HepG2 (cell line): ENCODE results near the gene SLC26A4. TPM values are rescaled to one million over a fixed set of nuclear protein-coding genes. Genes with fewer than 3 reads are reported as not detected.

Experiments used
- ATAC-seq: fragments of 200-7000 bp; cut with Tn5 transposase; 3 replicates; pipeline ENCODE4 v1.9.1; 2020; ENCODE audit warnings: mild to moderate bottlenecking, moderate library complexity
- BruUV-seq: library from RNA; stranded (reverse); fragments of 400-500 nt; replicated peaks from 2 replicates; lab custom pipeline; 2021; lab: Mats Ljungman, UMichigan
- CTCF ChIA-PET: fragments of 300-600 bp; formaldehyde crosslinking; extraction: SDS; loops from one replicate; lab custom pipeline; 2021; ENCODE audit warnings: low total read pairs, inconsistent platforms, low intra/inter-chr PET ratio; lab: Yijun Ruan, JAX
- POLR2A ChIA-PET: fragments of 350-600 bp; sonication (Branson Sonifier 250); formaldehyde crosslinking; loops from one replicate; lab custom pipeline; 2020; ENCODE audit warnings: antibody characterized with exemption, inconsistent platforms; lab: Yijun Ruan, JAX
- DNase-seq: peaks from one replicate; pipeline ENCODE4 v3.0.0-alpha.2; 2015; ENCODE audit warnings: low spot score
- FAIRE-seq: peaks from 3 replicates; lab custom pipeline; 2011; peaks lifted over from hg19 to GRCh38; lab: Jason Lieb, UNC
- H2AFZ ChIP-seq: one replicate; pipeline ENCODE4 v1.6.1; 2011; ENCODE audit warnings: low read length, inconsistent platforms
- H3K27ac ChIP-seq: fragments of 300-600 bp; 3 replicates; pipeline ENCODE4 v1.8.0; 2011; ENCODE audit warnings: mixed run types, mild to moderate bottlenecking, mixed read lengths, low read length, inconsistent platforms; ENCODE audit not compliant: insufficient read depth; ENCODE audit errors: extremely low read length
- H3K27me3 ChIP-seq, 2 experiments: fragments of 200-600 bp in 1 of 2; 2 replicates in 1 of 2; 3 replicates in 1 of 2; pipeline versions ENCODE4 v1.6.0 to v1.8.0; 2011; ENCODE audit warnings: low read length in 2 of 2, mild to moderate bottlenecking in 2 of 2, moderate library complexity in 2 of 2, inconsistent platforms in 1 of 2; ENCODE audit not compliant: insufficient read depth in 2 of 2, control insufficient read depth in 1 of 2
- H3K36me3 ChIP-seq, 2 experiments: fragments of 200-600 bp in 1 of 2; replicated peaks in 1 of 2; 2 replicates in 1 of 2; 3 replicates in 1 of 2; pipeline versions ENCODE4 v1.5.1 to v1.8.0; 2011; ENCODE audit warnings: low read length in 2 of 2, inconsistent platforms in 1 of 2; ENCODE audit not compliant: insufficient read depth in 2 of 2, control insufficient read depth in 1 of 2
- H3K4me1 ChIP-seq: 2 replicates; pipeline ENCODE4 v1.5.1; 2012; ENCODE audit warnings: low read length, inconsistent platforms; ENCODE audit not compliant: insufficient read depth
- H3K4me2 ChIP-seq: 2 replicates; pipeline ENCODE4 v1.6.0; 2011; ENCODE audit warnings: low read depth, low read length, inconsistent platforms
- H3K4me3 ChIP-seq, 3 experiments: fragments of 200-600 bp in 1 of 3; sonication (generic), shearing (Covaris generic) in 1 of 3; replicated peaks in 1 of 3; 2 replicates each; pipeline ENCODE4 v1.5.1; 2011 to 2016; ENCODE audit warnings: low read length in 3 of 3, inconsistent platforms in 2 of 3, low read depth in 2 of 3, mild to moderate bottlenecking in 2 of 3, control low read depth in 1 of 3, mixed read lengths in 1 of 3; ENCODE audit not compliant: insufficient read depth in 1 of 3
- H3K79me2 ChIP-seq: one replicate; pipeline ENCODE4 v1.6.1; 2011; ENCODE audit warnings: low read length, inconsistent platforms; ENCODE audit not compliant: insufficient read depth
- H3K9ac ChIP-seq: 2 replicates; pipeline ENCODE4 v1.6.0; 2011; ENCODE audit warnings: mild to moderate bottlenecking, low read depth, low read length, inconsistent platforms; ENCODE audit not compliant: insufficient read depth
- H3K9me3 ChIP-seq: 2 replicates; pipeline ENCODE4 v1.5.1; 2012; ENCODE audit warnings: mild to moderate bottlenecking, low read length
- H4K20me1 ChIP-seq: 2 replicates; pipeline ENCODE4 v1.6.0; 2011; ENCODE audit warnings: inconsistent platforms, mild to moderate bottlenecking, low read length, moderate library complexity; ENCODE audit not compliant: insufficient read depth
- AGO2 ChIP-seq: fragments of 200-400 bp; formaldehyde crosslinking; optimal IDR thresholded peaks from 2 replicates; pipeline ENCODE3; 2017; ENCODE audit warnings: mild to moderate bottlenecking, low read depth, low read length, moderate library complexity
- CEBPB ChIP-seq: IDR thresholded peaks from 2 replicates; pipeline ENCODE4 v1.6.1; 2011; ENCODE audit warnings: low read depth, low read length, improper control_type of control experiment, borderline replicate concordance
- DMAP1 ChIP-seq: IDR thresholded peaks from 2 replicates; pipeline ENCODE4 v1.6.1; 2016
- HCFC1 ChIP-seq: fragments of 150-350 bp; IDR thresholded peaks from 2 replicates; pipeline ENCODE4 v1.6.1; 2014; ENCODE audit warnings: low read depth, low read length
- SP4 ChIP-seq: sonication (generic); formaldehyde crosslinking; IDR thresholded peaks from 2 replicates; pipeline ENCODE4 v1.8.1; 2023; ENCODE audit warnings: mild to moderate bottlenecking, missing genetic modification reagents
- TEAD2 ChIP-seq: sonication (generic); formaldehyde crosslinking; IDR thresholded peaks from 2 replicates; pipeline ENCODE4 v1.9.0; 2021; ENCODE audit warnings: missing genetic modification reagents
- ZBTB42 ChIP-seq: sonication (generic); formaldehyde crosslinking; IDR thresholded peaks from 2 replicates; pipeline ENCODE4 v1.5.0; 2020; ENCODE audit warnings: mild to moderate bottlenecking, missing genetic modification reagents
- ZNF292 ChIP-seq: sonication (generic); formaldehyde crosslinking; IDR thresholded peaks from 2 replicates; pipeline ENCODE4 v1.8.1; 2022; ENCODE audit warnings: mild to moderate bottlenecking, low read depth, missing genetic modification reagents, borderline replicate concordance
- ZNF546 ChIP-seq: sonication (generic); formaldehyde crosslinking; conservative IDR thresholded peaks from 2 replicates; pipeline ENCODE4 v1.8.1; 2023; ENCODE audit warnings: mild to moderate bottlenecking, missing genetic modification reagents
- WGBS: methylation state at CpG from one replicate; pipeline ENCODE4 v1.1.6; 2017; ENCODE audit warnings: low lambda C conversion rate; 5-methylcytosine and 5-hydroxymethylcytosine counted together
- in situ Hi-C: cut with HindIII; loops from 2 replicates; pipeline ENCODE4 v1.10.0; 2017; ENCODE audit warnings: low pct_unique_long_range_greater_than_20kb; ENCODE audit not compliant: extremely low pct_ligation_motif_present
- intact Hi-C: fragments of 100-400 bp; cut with micrococcal nuclease; formaldehyde crosslinking; loops from one replicate; pipeline ENCODE4 v1.10.0; 2022; ENCODE audit not compliant: unreplicated experiment
- polyA plus RNA-seq, 8 experiments: library from polyadenylated mRNA; depleted of rRNA in 3 of 8; stranded (reverse) in 7 of 8; unstranded in 1 of 8; fragments of >200 nt; fragmentation: Illumina TruSeq in 4 of 8; extraction: Trizol in 4 of 8; gene quantifications; 2 replicates each; pipeline versions ENCODE4 v1.2.1 to v1.2.3, GENCODE V29; 2011 to 2016; ENCODE audit warnings: low read depth in 4 of 8, missing spikeins in 1 of 8, mixed read lengths in 1 of 8; ENCODE audit not compliant: insufficient read depth in 1 of 8
- total RNA-seq, 5 experiments: library from RNA; depleted of rRNA; stranded (reverse); fragments of >200 nt; fragmentation: Illumina TruSeq; extraction: Trizol; gene quantifications; 2 replicates each; pipeline ENCODE4 v1.2.3, GENCODE V29; 2016; ENCODE audit warnings: low read depth in 1 of 5
- TF ChIP-seq, protein P1 (sequence below): sonication (generic); formaldehyde crosslinking; IDR thresholded peaks from 2 replicates; pipeline ENCODE4 v1.4.0; 2020; ENCODE audit warnings: mild to moderate bottlenecking, missing genetic modification reagents
- TF ChIP-seq, protein P2 (sequence below): sonication (generic); formaldehyde crosslinking; IDR thresholded peaks from 2 replicates; pipeline ENCODE4 v1.5.0; 2020; ENCODE audit warnings: mild to moderate bottlenecking, missing genetic modification reagents
- TF ChIP-seq, protein P3 (sequence below): sonication (generic); formaldehyde crosslinking; IDR thresholded peaks from 2 replicates; pipeline ENCODE4 v1.4.0; 2020; ENCODE audit warnings: missing genetic modification reagents
- TF ChIP-seq, protein P4 (sequence below): sonication (generic); formaldehyde crosslinking; IDR thresholded peaks from 2 replicates; pipeline ENCODE4 v1.9.0; 2021; ENCODE audit warnings: missing genetic modification reagents, borderline replicate concordance
- TF ChIP-seq, protein P5 (sequence below): sonication (generic); formaldehyde crosslinking; IDR thresholded peaks from 2 replicates; pipeline ENCODE4 v1.8.0; 2022; ENCODE audit warnings: mild to moderate bottlenecking, missing genetic modification reagents, moderate library complexity

SLC26A4 gene
- total and polyA plus RNA-seq, 2 of the 13 experiments (the other 11 are each of a cell fraction or from before 2014, with no cell fraction given), result 0.08 to 0.11 TPM

DNA sequence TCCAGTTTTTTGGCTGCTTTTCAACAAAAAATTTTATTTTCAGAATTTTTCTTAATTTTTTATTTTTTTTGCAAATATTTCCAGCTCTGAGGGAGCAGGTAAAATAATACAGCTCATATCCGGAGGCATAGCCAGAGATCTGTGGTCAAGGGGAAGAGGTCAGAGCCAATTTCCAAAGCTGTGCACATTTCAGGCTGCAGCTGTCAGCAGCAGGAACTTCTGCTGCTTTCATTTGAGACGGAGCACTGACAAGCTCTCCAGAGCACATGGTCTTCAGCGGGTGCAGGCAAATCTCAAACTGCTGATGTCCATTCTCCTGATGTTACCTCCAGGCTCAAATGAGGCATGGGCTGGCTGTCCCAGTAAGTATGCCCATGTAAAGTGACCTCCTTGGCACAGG is 31.1 kb downstream of the SLC26A4 start:
- H3K36me3 ChIP-seq, result no peaks in the 10 kb centered on the region
- FAIRE-seq, result no peak
- WGBS, result 56% methylated on average over 2 of the region's 3 CpGs
- intact Hi-C loops, result no loop called here
- ChIA-PET POLR2A (no interaction called here), CTCF (no interaction called here)
- ATAC-seq, result no peak
- H3K27ac ChIP-seq, result no peak overlapping the region
- no peaks in the 10 kb centered on the region for H3K79me2 ChIP-seq
- H3K9ac ChIP-seq, result no peak overlapping the region
- no peak overlapping the region for H3K4me2 ChIP-seq
- H4K20me1 ChIP-seq, result no peaks in the 10 kb centered on the region
- H3K4me1 ChIP-seq, result no peaks in the 10 kb centered on the region
- in situ Hi-C loops, result no loop called here
- no TSS peak for BruUV-seq
- no peak overlapping the region for H3K4me3 ChIP-seq
- no peak for DNase-seq
- H3K27me3 ChIP-seq, result peaks cover 0 to 26% of the 10 kb centered on the region in 2 experiments; a peak in 3 of 5 replicates
- no peaks in the 10 kb centered on the region for H3K9me3 ChIP-seq
- no peak overlapping the region for H2AFZ ChIP-seq
- no peak for TF ChIP-seq ZNF292 (CRISPR knock-in tag)
- TF ChIP-seq, protein P1, sequence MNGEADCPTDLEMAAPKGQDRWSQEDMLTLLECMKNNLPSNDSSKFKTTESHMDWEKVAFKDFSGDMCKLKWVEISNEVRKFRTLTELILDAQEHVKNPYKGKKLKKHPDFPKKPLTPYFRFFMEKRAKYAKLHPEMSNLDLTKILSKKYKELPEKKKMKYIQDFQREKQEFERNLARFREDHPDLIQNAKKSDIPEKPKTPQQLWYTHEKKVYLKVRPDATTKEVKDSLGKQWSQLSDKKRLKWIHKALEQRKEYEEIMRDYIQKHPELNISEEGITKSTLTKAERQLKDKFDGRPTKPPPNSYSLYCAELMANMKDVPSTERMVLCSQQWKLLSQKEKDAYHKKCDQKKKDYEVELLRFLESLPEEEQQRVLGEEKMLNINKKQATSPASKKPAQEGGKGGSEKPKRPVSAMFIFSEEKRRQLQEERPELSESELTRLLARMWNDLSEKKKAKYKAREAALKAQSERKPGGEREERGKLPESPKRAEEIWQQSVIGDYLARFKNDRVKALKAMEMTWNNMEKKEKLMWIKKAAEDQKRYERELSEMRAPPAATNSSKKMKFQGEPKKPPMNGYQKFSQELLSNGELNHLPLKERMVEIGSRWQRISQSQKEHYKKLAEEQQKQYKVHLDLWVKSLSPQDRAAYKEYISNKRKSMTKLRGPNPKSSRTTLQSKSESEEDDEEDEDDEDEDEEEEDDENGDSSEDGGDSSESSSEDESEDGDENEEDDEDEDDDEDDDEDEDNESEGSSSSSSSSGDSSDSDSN, result no peak
- TF ChIP-seq SP4 (CRISPR knock-in tag), result no peak
- TF ChIP-seq, protein P2, sequence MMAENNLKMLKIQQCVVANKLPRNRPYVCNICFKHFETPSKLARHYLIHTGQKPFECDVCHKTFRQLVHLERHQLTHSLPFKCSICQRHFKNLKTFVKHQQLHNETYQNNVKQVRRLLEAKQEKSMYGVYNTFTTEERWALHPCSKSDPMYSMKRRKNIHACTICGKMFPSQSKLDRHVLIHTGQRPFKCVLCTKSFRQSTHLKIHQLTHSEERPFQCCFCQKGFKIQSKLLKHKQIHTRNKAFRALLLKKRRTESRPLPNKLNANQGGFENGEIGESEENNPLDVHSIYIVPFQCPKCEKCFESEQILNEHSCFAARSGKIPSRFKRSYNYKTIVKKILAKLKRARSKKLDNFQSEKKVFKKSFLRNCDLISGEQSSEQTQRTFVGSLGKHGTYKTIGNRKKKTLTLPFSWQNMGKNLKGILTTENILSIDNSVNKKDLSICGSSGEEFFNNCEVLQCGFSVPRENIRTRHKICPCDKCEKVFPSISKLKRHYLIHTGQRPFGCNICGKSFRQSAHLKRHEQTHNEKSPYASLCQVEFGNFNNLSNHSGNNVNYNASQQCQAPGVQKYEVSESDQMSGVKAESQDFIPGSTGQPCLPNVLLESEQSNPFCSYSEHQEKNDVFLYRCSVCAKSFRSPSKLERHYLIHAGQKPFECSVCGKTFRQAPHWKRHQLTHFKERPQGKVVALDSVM (CRISPR knock-in tag), result no peak
- TF ChIP-seq, protein P3, sequence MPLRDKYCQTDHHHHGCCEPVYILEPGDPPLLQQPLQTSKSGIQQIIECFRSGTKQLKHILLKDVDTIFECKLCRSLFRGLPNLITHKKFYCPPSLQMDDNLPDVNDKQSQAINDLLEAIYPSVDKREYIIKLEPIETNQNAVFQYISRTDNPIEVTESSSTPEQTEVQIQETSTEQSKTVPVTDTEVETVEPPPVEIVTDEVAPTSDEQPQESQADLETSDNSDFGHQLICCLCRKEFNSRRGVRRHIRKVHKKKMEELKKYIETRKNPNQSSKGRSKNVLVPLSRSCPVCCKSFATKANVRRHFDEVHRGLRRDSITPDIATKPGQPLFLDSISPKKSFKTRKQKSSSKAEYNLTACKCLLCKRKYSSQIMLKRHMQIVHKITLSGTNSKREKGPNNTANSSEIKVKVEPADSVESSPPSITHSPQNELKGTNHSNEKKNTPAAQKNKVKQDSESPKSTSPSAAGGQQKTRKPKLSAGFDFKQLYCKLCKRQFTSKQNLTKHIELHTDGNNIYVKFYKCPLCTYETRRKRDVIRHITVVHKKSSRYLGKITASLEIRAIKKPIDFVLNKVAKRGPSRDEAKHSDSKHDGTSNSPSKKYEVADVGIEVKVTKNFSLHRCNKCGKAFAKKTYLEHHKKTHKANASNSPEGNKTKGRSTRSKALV, result no peak
- TF ChIP-seq, protein P4, sequence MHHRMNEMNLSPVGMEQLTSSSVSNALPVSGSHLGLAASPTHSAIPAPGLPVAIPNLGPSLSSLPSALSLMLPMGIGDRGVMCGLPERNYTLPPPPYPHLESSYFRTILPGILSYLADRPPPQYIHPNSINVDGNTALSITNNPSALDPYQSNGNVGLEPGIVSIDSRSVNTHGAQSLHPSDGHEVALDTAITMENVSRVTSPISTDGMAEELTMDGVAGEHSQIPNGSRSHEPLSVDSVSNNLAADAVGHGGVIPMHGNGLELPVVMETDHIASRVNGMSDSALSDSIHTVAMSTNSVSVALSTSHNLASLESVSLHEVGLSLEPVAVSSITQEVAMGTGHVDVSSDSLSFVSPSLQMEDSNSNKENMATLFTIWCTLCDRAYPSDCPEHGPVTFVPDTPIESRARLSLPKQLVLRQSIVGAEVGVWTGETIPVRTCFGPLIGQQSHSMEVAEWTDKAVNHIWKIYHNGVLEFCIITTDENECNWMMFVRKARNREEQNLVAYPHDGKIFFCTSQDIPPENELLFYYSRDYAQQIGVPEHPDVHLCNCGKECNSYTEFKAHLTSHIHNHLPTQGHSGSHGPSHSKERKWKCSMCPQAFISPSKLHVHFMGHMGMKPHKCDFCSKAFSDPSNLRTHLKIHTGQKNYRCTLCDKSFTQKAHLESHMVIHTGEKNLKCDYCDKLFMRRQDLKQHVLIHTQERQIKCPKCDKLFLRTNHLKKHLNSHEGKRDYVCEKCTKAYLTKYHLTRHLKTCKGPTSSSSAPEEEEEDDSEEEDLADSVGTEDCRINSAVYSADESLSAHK (CRISPR knock-in tag), result no peak
- TF ChIP-seq ZNF546 (CRISPR knock-in tag), result no peak
- TF ChIP-seq TEAD2 (CRISPR knock-in tag), result no peak
- no peak for TF ChIP-seq HCFC1
- TF ChIP-seq AGO2, result no peak
- TF ChIP-seq ZBTB42 (CRISPR knock-in tag), result no peak
- TF ChIP-seq DMAP1 (CRISPR knock-in tag), result no peak
- TF ChIP-seq, protein P5, sequence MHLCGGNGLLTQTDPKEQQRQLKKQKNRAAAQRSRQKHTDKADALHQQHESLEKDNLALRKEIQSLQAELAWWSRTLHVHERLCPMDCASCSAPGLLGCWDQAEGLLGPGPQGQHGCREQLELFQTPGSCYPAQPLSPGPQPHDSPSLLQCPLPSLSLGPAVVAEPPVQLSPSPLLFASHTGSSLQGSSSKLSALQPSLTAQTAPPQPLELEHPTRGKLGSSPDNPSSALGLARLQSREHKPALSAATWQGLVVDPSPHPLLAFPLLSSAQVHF (CRISPR knock-in tag), result no peak
- TF ChIP-seq CEBPB, result no peak
